Spleen (tissue), 7 donors: ENCODE data around the gene ATP6AP2.

Source experiments
- POLR2A ChIP-seq, 3 donors: fragments of 450-650 bp; IDR thresholded peaks; one replicate each; pipeline ENCODE4 v1.5.1; 2017; ENCODE audit warnings: antibody characterized with exemption in 3 of 3, mild to moderate bottlenecking in 1 of 3
- POLR2AphosphoS5 ChIP-seq, 3 donors: sonication (generic); formaldehyde crosslinking; IDR thresholded peaks; one replicate each; pipeline ENCODE4 v1.5.1; 2017; ENCODE audit warnings: antibody characterized with exemption in 3 of 3
- TF ChIP-seq, protein P1 (sequence below), 11 experiments: fragments of 200-600 bp in 7 of 11; fragments of 450-650 bp in 4 of 11; sonication (generic) in 4 of 11; IDR thresholded peaks in 8 of 11; conservative IDR thresholded peaks in 3 of 11; 1 replicate in 7 of 11; 2 replicates in 4 of 11; pipeline versions ENCODE4 v1.4.0 to v1.8.0; 2016 to 2021; ENCODE audit warnings: antibody characterized with exemption in 11 of 11, inconsistent platforms in 4 of 11, mild to moderate bottlenecking in 1 of 11
- donor health status: DM: no; HTN: no; CAD: no; lungs with moderate emphysema.
- donor health status: DM: no; HTN: no; CAD: no.
- donor health status: DM: no; HTN: no; CAD: no.

DNA sequence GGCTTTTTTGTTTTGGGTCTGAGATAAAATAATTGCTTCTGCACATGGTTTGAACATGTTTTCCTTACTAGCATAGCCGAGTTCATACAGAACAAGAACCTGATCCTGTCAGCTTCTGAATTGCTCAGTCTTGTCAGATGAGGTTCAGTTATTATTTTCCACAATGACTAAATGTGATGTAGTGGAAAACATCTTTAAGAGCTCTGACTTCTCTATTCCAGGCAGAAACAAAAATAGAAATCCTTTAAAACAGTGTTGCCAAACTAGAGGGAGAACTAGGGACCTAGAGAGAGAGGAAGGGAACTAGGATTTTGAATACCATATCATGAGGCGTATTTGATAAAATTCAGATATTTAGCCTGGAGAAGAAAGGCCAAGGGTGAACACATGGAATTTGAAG, 2.0 kb downstream of the ATP6AP2 start:
- TF ChIP-seq, protein P1, sequence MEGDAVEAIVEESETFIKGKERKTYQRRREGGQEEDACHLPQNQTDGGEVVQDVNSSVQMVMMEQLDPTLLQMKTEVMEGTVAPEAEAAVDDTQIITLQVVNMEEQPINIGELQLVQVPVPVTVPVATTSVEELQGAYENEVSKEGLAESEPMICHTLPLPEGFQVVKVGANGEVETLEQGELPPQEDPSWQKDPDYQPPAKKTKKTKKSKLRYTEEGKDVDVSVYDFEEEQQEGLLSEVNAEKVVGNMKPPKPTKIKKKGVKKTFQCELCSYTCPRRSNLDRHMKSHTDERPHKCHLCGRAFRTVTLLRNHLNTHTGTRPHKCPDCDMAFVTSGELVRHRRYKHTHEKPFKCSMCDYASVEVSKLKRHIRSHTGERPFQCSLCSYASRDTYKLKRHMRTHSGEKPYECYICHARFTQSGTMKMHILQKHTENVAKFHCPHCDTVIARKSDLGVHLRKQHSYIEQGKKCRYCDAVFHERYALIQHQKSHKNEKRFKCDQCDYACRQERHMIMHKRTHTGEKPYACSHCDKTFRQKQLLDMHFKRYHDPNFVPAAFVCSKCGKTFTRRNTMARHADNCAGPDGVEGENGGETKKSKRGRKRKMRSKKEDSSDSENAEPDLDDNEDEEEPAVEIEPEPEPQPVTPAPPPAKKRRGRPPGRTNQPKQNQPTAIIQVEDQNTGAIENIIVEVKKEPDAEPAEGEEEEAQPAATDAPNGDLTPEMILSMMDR (IDR thresholded peaks at IDR 0.05 in 8 of 11, conservative IDR thresholded peaks at IDR 0.05 in 3 of 11): no peak
- TF ChIP-seq POLR2AphosphoS5 (IDR thresholded peaks at IDR 0.05) (no peak), POLR2A (IDR thresholded peaks at IDR 0.05) (no peak)
